Body of pancreas (tissue), 4 donors: ENCODE data around the gene BEX2. TPM values are rescaled to one million over a fixed set of nuclear protein-coding genes. Genes with fewer than 3 reads are reported as not detected.
"Not testable (repeated sequence)": the region's sequence is repeated elsewhere in the genome, so short reads cannot be mapped to it uniquely, and the experiment has no call there.

ENCODE experiments used
- ATAC-seq: fragments of 150-250 bp; one replicate; pipeline ENCODE4 v1.9.1; 2016
- DNase-seq, 4 donors: peaks; one replicate each; pipeline ENCODE4 v3.0.0-alpha.2; 2019
- H3K27ac ChIP-seq, 4 donors: fragments of 200-600 bp; sonication (generic); 1 replicate in 3 of 4; 2 replicates in 1 of 4; pipeline versions ENCODE4 v1.5.1 to v1.6.1; 2016 to 2019; ENCODE audit warnings: mild to moderate bottlenecking in 1 of 4, mixed read lengths in 1 of 4, moderate library complexity in 1 of 4
- H3K27me3 ChIP-seq, 2 donors: fragments of 200-600 bp; sonication (generic); one replicate each; pipeline ENCODE4 v1.6.0; 2016; ENCODE audit warnings: mild to moderate bottlenecking in 1 of 2
- H3K36me3 ChIP-seq, 2 donors: fragments of 200-600 bp; sonication (generic); replicated peaks in 1 of 2; 2 replicates each; pipeline ENCODE4 v1.5.1; 2016; ENCODE audit warnings: low read depth in 2 of 2; ENCODE audit not compliant: insufficient read depth in 1 of 2
- H3K4me1 ChIP-seq: fragments of 200-600 bp; sonication (generic); one replicate; pipeline ENCODE4 v1.6.0; 2016
- H3K4me3 ChIP-seq, 2 donors: fragments of 200-600 bp; sonication (generic); 1 replicate in 1 of 2; 2 replicates in 1 of 2; pipeline ENCODE4 v1.5.1; 2016 to 2019
- H3K9me3 ChIP-seq, 3 donors: fragments of 200-600 bp; sonication (generic); 1 replicate in 2 of 3; 2 replicates in 1 of 3; pipeline ENCODE4 v1.5.1; 2016
- POLR2A ChIP-seq, 3 donors: fragments of 450-650 bp; IDR thresholded peaks; one replicate each; pipeline ENCODE4 v1.6.1; 2016; ENCODE audit warnings: antibody characterized with exemption in 3 of 3, mild to moderate bottlenecking in 2 of 3
- WGBS, 2 donors: methylation state at CpG; one replicate each; pipeline ENCODE4 v1.1.5; 2017; 5-methylcytosine and 5-hydroxymethylcytosine counted together
- intact Hi-C: fragments of 100-400 bp; cut with DNase I; formaldehyde crosslinking; loops from one replicate; pipeline ENCODE4 v1.15.1; 2023
- total RNA-seq, 2 donors: library from RNA; depleted of rRNA; stranded (reverse); fragments of >200 nt; gene quantifications; one replicate each; pipeline ENCODE4 v1.1.0, GENCODE V29; 2016
- TF ChIP-seq, protein P1 (sequence below), 7 experiments: fragments of 450-650 bp in 4 of 7; fragments of 200-600 bp in 3 of 7; sonication (generic) in 3 of 7; IDR thresholded peaks; one replicate each; pipeline ENCODE4 v1.5.1; 2016 to 2019; ENCODE audit warnings: antibody characterized with exemption in 7 of 7

The BEX2 gene
- 10 to 100 TPM in 1 of 2 donors, 1 to 10 TPM in 1; 9.9 to 23.9 TPM for total RNA-seq

DNA sequence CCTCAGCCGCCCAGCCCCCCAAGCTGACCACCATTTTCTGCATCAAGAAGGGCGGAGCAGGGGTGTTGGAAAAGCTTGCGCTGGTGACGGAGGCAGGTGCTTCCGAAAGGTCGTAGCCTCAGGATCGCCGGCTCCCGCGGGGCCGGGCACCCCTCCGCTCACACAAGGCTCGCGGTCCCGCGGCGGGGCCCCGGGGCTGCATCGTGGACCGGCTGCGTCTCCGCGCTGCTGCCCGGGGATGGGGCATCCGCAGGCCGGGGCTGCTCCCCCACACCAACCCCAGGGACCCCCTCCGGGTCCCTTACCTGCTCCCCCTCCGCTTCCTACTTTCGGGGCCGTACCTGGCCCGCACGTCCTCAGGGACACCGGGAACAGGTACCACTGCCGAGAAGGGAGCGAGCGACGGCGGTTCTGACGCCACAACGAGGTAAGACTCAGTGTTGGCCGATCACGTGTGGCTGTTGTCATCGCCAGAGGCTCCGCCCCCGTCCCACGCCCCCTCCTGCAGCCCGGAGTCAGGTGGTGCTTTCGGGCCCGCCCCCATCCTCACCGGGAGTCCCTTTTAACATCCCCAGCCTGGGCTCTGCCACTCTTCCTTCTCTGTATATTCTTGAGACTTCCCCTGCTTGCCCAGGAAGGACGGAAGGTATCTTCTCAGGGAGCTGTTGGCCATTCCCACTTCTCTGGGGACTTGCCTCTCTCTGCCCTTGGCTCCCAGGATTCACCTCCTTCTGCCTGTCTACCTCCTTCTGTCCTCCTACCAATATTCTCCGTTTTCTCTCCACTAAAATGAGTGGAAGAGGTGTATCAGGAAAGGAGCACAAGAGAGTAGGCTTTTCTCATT lies at the start of gene BEX2:
Gene BEX2 (minus strand): TSS at position 436 of the 844 bp plus-strand sequence. CDS start 1,014 bp downstream, outside the sequence.
- 0 to 2% methylated on average over 2 to 30 of the region's 52 CpGs for WGBS, 2 donors
- H3K27me3 ChIP-seq, result no peaks in the 10 kb centered on the region
- intact Hi-C loops, result no loop called here
- H3K9me3 ChIP-seq, result no peaks in the 10 kb centered on the region
- H3K4me1 ChIP-seq, result no peaks in the 10 kb centered on the region
- ATAC-seq (peak; percentile 100), DNase-seq (peak; percentile 88 to 93 (median 91))
- TF ChIP-seq POLR2A (IDR thresholded peaks at IDR 0.05), result peak; percentile 75 to 87 (median 85)
- TF ChIP-seq, protein P1, sequence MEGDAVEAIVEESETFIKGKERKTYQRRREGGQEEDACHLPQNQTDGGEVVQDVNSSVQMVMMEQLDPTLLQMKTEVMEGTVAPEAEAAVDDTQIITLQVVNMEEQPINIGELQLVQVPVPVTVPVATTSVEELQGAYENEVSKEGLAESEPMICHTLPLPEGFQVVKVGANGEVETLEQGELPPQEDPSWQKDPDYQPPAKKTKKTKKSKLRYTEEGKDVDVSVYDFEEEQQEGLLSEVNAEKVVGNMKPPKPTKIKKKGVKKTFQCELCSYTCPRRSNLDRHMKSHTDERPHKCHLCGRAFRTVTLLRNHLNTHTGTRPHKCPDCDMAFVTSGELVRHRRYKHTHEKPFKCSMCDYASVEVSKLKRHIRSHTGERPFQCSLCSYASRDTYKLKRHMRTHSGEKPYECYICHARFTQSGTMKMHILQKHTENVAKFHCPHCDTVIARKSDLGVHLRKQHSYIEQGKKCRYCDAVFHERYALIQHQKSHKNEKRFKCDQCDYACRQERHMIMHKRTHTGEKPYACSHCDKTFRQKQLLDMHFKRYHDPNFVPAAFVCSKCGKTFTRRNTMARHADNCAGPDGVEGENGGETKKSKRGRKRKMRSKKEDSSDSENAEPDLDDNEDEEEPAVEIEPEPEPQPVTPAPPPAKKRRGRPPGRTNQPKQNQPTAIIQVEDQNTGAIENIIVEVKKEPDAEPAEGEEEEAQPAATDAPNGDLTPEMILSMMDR (IDR thresholded peaks at IDR 0.05), result no peak
- peak within 1 kb of the TSS in 3 of 4 donors; percentile 43 to 69 (median 67) for H3K27ac ChIP-seq
- H3K4me3 ChIP-seq, result peak within 1 kb of the TSS; percentile 13 to 43
- H3K36me3 ChIP-seq, result no peaks in the 10 kb centered on the region

DNA sequence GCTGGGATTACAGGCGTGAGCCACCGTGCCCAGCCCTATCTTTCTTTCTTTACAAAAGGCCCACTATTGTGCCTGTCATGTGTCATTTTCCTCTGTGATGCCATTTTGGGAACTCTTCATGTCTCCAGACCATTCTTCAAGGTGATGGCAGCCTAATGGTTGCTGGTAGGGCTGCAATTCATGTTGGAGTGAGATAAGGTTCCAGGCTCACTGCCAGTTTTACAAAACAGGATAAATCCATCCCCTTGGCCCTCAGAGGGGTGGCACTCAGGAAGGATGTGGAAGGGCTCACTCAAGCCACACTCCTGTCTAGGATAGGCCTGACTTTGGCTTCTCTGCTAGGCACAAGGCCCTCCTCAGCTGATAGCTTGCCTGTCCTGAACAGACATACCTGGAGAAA lies 49.3 kb upstream of the BEX2 start:
- DNase-seq (no peak), ATAC-seq (no peak)
- H3K9me3 ChIP-seq, result no peaks in the 10 kb centered on the region
- WGBS, 2 donors, result 70% methylated on average over 2 of the region's 2 CpGs; no CpG with 5 or more reads in 1 of the 2 donors
- no peaks in the 10 kb centered on the region for H3K36me3 ChIP-seq
- H3K4me3 ChIP-seq, result no peak overlapping the region
- H3K4me1 ChIP-seq, result peaks cover 4% of the 10 kb centered on the region
- no peaks in the 10 kb centered on the region for H3K27me3 ChIP-seq
- no peak overlapping the region for H3K27ac ChIP-seq
- intact Hi-C loops, result no loop called here
- no peak for TF ChIP-seq POLR2A (IDR thresholded peaks at IDR 0.05)
- TF ChIP-seq, protein P1 (IDR thresholded peaks at IDR 0.05), result no peak

DNA sequence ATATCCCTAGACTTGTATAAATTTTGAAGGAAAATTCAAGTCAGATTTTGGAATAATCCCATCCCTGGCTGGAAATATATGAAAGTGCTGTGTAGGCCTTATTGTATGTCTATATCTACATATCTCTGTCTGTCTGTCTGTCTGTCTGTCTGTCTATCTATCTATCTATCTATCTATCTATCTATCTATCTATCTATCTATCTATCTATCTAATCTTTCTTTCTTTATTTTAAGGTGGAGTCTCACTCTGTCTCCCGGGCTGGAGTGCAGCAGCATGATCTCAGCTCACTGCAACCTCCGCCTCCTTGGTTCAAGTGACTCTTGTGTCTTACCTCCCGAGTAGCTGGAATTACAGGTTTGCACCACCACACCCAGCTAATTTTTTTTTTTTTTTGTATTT lies 48.8 kb upstream of the BEX2 start:
- intact Hi-C loops, H3K27me3 ChIP-seq, H3K27ac ChIP-seq, H3K4me3 ChIP-seq, H3K36me3 ChIP-seq, ATAC-seq, H3K9me3 ChIP-seq, DNase-seq, H3K4me1 ChIP-seq: not testable (repeated sequence)
- 90 to 100% methylated on average over 2 to 3 of the region's 3 CpGs for WGBS, 2 donors

GRCh38 chrX:103357871-103358270 lies 47.1 kb upstream of the BEX2 start:
- Histone ChIP-seq H3K9me3 (no peaks in the 10 kb centered on the region), H3K27me3 (no peaks in the 10 kb centered on the region), H3K4me1 (peaks cover 4% of the 10 kb centered on the region), H3K4me3 (no peak overlapping the region), H3K36me3 (no peaks in the 10 kb centered on the region), H3K27ac (no peak overlapping the region)
- intact Hi-C loops, result no loop called here
- DNase-seq (no peak), ATAC-seq (no peak)
- no peak for TF ChIP-seq POLR2A (IDR thresholded peaks at IDR 0.05)
- TF ChIP-seq, protein P1 (IDR thresholded peaks at IDR 0.05), result no peak
- 94 to 100% methylated on average over 2 of the region's 2 CpGs for WGBS, 2 donors

DNA sequence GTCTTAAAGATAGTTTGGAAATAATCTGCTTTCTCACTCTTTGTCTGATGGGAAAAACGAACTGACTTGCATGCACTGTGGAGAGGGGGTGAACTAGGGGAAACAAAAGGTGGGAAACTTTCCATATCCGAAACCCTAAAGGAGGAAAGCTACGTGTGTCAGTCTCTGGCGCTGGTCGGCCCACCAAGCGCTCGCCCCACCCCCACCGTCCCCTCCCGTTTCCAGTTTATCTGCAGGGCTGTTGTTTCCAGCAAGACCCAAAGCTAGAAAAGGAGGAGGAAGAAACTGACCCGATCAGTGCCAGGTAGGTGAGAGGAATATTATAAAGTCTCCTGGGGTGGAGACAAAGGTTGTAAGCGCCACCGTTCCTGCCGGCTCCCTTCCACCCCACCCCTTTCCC lies 46.1 kb upstream of the BEX2 start:
- ATAC-seq (peak; percentile 68), DNase-seq (peak in 3 of 4 donors; percentile 25 to 52 (median 26))

More for the DNA sequence above, 46.1 kb upstream of the BEX2 start:
- H3K27me3 ChIP-seq, result no peaks in the 10 kb centered on the region
- H3K4me3 ChIP-seq, result peak overlapping the region; percentile 15 to 34
- intact Hi-C loops, result no loop called here
- peak overlapping the region; percentile 25 to 91 (median 88) for H3K27ac ChIP-seq
- H3K4me1 ChIP-seq, result peaks cover 4% of the 10 kb centered on the region
- WGBS, 2 donors, result 0 to 3% methylated on average over 13 of the region's 13 CpGs
- TF ChIP-seq, protein P1 (IDR thresholded peaks at IDR 0.05), result no peak
- TF ChIP-seq POLR2A (IDR thresholded peaks at IDR 0.05), result no peak
- H3K36me3 ChIP-seq, result no peaks in the 10 kb centered on the region
- H3K9me3 ChIP-seq, result no peaks in the 10 kb centered on the region
